ENCODE results near the gene ARHGAP45.

Gene ARHGAP45

DNA sequence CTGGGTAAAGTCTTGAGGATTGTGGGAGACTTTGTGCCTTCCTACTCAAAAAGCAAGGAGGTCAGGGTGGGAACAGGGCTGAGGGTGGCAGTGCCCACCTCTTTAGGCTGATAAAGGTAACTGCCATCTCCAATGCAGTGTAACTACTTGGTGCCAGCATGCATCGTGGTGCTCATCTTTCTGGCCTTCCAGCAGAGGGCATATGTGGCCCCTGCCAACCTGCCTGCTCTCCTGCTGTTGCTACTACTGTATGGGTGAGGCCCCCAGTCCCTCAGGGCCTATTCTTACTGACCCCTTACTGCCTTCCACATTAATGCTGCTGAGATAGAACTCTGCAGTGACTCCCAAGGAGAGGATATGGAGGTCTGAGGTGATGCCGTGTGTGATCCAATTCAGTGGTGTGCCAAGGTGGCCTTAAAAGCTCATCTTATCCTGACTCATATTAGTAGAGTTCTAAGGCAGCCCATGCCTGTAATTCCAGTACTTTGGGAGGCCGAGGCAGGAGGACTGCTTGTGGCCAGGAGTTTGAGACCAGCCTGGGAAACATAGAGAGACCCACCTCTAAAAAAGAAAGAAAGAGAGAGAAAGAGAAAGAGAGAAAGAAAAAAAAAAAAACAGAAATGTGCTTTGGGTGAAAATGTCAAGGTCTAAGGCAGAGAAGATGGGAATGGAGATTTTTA, 9.7 kb upstream of the ARHGAP45 start:
- DNase-seq, result no peak

DNA sequence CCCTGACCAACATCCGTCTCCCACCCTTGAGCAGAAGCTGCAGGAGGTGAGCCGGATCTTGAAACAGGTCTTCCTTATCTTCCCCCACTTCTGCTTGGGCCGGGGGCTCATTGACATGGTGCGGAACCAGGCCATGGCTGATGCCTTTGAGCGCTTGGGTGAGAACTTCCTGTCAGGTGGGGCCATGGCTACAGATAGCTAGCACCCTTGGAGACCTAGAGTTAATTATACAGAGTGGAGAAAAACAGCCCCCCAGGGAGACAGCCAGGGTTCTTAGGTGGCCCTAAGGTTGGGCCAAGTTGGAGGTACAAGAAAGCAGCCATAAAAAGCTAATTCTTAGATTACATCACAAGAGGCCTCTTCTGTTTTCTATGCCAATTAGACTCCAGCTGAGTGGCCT, 8.9 kb upstream of the ARHGAP45 start:
- DNase-seq, result no peak

DNA sequence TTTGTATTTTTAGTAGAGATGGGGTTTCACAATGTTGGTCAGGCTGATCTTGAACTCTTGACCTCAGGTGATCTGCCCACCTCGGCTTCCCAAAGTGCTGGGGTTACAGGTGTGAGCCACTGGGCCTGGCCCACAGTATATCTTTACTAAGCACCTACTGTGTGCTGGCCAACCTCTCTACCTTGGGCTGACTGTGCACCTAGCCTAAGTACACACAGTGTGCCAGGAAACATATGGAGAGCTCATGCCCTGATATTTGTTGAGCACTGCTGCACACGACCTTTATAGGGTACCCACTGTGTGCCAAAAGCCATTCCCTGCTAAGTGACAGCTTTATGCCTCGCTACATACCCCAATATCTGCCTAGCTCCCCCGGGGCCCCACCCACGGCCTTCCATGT, 6.3 kb upstream of the ARHGAP45 start:
- DNase-seq, result no peak

DNA sequence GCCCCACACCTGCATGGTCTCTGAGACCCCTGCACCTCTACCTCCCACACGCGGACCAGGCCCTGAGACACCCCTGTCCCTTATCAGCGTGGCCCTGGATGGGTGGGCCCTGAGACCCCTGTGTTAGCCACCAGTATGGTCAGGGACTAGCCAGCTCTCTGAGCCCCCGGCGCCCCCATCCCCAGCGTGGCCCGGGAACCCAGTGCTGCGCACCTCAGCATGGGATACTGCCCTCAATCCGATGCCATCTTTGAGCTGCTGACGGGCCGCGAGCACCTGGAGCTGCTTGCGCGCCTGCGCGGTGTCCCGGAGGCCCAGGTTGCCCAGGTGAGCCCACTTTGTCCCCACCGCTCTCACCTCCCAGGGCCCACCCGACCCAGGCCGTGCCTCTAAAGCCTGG, 5.0 kb upstream of the ARHGAP45 start:
- no peak for DNase-seq

DNA sequence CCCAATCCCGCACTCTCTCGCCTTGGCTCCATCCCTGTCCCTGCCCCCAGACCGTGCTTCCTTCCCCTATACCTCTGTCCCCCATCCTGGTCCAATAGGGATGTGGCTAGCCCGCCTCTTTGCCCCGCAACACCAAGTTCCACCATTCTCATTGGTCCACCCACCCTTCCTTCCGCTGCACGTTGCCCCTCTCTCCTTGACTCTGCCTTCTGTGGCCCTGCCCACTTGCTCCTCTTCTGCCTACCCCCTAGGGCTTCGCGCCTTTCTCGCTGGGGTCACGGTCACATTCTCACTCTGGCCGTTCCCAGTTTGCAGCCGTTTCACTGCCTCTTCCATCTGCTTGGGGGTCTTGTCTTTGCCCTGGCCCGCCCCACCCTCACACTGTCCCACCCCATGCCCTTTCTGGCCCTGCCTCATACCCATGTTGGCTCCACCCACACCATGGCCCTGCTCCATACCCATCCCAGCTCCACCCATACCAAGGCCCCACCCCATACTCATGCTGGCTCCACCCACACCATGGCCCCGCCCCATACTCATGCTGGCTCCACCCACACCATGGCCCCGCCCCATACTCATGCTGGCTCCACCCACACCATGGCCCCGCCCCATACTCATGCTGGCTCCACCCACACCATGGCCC, 4.5 kb upstream of the ARHGAP45 start:
- DNase-seq, result peak in 1 of 2 donors; percentile 49

DNA sequence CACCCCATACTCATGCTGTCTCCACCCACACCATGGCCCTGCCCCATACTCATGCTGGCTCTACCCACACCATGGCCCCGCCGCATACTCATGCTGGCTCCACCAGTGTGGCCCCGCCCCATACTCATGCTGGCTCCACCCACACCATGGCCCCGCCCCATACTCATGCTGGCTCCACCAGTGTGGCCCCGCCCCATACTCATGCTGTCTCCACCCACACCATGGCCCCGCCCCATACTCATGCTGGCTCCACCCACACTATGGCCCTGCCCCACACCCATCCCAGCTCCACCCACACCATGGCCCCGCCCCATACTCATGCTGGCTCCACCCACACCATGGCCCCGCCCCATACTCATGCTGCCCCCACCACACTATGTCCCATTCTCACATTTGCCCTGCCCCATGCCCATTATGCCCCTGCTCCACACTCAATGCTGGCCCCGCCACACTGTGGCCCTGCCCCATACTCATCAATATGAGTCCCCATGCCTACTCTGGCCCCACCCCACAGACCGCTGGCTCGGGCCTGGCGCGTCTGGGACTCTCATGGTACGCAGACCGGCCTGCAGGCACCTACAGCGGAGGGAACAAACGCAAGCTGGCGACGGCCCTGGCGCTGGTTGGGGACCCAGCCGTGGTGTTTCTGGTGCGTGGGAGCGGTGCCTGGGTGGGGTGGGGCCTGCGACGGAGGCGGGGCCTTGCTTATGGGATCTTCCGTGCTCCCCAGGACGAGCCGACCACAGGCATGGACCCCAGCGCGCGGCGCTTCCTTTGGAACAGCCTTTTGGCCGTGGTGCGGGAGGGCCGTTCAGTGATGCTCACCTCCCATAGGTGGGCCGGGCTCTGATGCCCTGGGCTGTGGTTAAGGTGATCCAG, 3.7 kb upstream of the ARHGAP45 start:
- peak in 1 of 2 donors; percentile 64 for DNase-seq

DNA sequence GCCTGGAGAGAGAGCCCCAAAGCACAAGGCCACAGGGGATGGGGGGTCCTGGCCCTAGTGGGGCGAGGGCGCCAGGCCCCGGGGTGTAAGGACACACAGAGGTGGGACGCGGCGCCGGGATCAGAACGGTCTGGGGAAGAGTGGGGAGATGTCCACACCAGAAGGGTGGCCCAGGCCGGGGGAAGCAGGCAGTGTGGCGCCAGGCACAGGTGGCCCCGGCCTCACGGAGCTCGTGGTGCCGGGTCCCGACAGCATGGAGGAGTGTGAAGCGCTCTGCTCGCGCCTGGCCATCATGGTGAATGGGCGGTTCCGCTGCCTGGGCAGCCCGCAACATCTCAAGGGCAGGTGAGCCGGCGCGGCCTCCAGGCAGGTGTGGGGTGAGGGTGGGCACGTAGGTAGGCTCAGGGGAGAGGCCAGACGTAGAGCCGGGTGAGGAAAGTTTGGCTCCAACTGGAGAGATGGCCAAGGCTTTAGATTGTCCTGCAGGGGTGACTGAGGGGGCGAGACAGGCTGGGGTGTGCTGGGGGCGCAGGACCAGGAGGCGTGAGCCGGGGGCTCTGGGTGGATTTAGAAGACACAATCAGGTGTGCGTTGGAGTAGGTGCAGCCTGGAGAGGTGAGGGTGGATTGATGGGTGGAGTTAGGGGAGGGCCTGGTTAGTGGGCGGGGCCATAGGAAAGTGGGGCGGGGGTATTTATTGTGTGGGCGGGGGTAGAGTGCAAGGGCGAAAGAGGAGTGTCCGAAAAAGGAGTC, 2.9 kb upstream of the ARHGAP45 start:
- DNase-seq, result no peak

DNA sequence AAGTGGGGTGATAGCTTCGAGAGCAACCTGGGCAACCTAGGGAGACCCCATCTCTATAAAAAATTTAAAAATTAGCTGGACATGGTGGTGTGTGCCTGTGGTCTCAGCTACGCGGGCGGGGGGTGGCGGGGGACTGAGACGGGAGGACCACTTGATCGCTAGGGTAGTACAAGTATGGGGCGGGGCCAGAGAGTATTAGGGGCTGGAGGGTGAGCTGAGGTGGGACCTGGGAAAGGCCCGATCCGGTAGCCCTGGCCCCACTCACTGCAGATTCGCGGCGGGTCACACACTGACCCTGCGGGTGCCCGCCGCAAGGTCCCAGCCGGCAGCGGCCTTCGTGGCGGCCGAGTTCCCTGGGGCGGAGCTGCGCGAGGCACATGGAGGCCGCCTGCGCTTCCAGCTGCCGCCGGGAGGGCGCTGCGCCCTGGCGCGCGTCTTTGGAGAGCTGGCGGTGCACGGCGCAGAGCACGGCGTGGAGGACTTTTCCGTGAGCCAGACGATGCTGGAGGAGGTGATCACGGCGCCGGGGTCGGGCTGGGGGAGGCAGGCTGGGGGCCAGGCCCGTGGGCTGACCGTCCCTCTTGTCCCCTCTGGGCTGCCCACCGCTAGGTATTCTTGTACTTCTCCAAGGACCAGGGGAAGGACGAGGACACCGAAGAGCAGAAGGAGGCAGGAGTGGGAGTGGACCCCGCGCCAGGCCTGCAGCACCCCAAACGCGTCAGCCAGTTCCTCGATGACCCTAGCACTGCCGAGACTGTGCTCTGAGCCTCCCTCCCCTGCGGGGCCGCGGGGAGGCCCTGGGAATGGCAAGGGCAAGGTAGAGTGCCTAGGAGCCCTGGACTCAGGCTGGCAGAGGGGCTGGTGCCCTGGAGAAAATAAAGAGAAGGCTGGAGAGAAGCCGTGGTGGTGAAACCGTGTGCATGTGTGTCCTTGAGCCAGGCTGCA, 2.0 kb upstream of the ARHGAP45 start:
- peak; percentile 66 to 71 for DNase-seq

DNA sequence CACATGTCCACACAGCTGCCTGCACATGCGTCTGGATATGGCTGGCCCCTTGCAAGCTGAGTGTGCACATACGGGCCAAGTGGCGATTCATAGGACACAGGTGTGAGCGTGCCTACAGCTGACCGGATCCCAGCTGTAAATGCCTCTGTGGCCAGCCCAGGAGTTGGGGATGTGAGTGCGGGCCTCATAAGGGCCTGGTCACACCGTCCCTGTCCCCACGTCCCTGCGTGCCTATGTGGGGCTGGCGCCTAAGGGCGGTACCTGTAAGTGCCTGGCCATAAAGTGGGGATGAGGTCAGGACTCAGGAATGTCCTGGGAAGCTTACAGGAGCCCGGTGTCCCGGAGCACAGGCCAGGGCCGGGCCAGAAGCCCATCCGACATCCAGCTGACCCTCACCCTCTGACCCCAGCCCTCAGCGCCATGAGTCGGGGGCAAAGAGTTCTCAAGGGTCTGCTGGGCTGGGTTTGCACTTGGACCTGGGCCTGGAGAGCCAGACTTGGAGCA, 1.3 kb upstream of the ARHGAP45 start:
- DNase-seq, result no peak

DNA sequence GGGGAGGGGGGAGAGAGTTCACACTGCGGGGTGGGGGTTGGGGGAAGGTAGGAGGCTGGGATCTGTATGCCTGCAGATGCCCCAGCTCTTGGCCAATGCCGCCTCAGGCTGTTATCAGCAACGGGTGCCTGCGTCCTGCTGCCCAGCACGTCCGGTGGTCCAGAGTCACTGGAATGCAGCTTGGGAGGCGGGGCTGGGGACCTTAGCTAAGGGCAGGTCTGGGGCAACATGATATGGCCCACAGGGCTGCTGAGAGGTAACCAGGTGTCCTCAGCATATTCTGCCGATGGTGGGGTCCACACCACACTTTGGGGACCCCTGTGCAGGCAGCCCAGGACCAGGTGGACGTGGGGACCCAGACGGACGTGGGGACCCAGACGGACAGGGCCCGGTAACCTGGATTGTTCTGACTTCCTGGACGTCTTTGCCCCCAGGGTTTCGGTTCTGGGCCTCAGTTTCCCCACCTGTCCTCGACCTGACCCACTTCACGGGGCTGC, 668 bp upstream of the ARHGAP45 start:
- no peak for DNase-seq

DNA sequence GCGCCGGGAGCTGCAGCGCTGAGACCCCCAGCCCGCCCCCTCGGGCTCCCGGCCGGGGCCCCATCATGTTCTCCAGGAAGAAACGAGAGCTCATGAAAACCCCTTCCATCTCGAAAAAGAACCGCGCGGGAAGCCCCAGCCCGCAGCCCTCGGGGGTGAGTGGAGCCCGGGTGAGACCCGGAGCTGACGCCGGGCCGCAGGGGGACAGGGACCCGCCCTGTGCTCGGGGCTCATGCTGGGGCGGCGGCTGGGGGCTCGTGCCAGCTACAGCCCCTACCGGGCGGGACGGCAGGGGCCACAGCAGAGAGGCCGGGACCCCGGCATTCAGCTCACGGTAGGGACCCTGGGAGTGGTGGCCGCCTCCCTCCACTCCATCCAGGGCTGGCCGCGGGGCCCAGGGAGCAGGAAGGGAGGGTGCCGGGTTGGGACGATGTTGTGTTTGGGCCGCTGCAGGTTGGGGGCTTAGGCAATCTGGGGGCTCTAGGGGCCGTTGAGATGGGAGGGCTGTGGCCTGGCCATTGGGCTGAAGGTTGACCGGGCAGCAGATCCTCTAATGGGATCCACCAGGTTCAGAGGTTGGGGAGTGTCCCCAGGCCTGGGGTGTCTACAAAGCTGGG, 482 bp downstream of the ARHGAP45 start:
- no peak for DNase-seq

DNA sequence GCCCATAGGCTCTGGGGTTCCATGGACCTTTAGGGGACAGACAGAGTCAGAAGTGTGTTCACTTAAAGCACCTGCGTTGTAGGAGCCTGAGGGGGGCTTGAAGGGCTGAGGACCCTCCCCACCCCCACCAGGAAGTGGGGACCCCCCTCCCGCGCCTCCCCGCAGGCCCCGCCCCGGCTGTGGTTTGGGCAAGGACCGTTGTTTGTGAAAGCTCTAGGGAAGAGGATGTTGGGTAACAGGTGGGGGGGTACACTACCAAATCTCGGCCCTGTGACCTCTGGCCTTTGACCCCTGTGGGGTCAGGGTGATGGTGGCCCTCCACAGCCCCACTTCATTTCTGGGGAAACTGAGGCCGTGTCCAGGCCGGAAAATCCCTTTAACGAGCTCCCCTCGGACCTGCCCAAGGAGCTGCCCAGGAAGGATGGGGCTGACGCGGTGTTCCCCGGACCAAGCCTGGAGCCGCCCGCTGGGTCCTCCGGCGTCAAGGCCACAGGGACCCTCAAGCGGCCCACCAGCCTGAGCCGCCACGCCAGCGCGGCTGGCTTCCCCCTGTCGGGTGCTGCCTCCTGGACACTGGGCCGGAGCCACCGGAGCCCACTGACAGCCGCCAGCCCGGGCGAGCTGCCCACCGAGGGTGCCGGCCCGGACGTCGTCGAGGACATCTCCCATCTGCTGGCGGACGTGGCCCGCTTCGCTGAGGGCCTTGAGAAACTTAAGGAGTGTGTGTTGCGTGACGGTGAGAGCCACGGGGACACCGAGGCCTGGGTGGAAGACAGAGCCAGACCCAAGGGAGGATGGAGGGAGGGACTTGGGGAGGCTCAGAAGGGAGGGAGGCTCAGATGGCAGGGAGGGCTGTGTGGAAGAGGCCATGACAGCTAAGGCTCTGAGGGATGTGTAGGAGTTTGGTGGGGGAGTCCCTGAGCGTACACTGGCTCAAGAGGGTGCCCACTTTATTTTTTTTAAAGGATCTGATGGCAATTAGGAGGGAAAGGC, 1.3 kb downstream of the ARHGAP45 start:
- DNase-seq, result no peak

DNA sequence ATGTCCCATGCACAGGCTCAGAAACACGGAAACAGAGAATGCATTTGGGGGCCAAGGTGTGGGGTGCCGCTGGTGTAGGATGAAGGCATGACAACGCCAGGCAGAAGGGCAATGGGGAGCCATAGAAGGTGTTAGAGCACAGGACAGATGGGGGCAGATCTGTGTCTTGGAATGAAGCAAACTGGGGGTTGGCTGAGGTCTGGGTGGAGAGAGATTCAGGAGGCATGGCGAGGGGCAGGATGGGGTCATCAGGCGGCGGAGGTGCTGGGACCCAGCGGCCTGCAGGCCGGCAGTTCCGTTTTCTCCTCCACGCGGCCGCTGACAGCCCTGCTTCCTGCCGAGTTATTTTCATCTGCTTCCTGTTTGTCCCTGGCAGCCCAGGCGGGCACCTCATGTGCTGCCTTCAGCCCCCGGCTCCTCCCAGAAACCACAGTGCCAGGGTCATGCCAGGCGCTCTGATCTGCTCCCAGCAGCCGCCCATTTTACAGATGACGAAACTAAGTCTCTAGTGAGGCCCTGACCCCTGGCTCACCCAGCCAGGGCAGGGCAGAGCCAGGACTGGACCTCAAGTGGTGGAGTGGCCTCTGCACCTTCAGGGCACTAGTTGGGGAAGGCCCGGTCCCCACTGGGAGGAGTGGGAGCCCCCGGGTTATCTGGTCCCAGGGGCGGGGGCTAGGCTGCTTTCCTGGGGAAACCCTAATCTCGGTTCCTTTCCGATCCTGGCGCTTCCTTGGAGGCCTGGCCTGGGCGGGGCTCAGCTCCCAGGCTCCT, 2.2 kb downstream of the ARHGAP45 start:
- peak in 1 of 2 donors; percentile 46 for DNase-seq

DNA sequence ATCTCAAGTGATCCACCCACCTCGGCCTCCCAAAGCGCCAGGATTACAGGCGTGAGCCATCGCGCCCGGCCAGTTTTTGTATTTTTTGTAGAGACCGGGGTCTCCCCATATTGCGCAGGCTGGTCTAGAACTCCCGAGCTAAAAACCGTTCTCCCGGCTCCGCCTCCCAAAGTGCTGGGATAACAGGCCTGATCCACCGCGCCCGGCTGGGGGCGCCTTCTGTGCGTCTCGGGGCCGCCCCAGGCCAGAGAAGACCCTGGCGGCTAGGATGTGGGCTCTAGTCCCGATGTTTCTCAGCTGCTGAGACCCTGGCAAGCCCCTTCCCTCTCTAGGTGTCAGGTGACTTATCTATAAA, 3.6 kb downstream of the ARHGAP45 start:
- no peak for DNase-seq

DNA sequence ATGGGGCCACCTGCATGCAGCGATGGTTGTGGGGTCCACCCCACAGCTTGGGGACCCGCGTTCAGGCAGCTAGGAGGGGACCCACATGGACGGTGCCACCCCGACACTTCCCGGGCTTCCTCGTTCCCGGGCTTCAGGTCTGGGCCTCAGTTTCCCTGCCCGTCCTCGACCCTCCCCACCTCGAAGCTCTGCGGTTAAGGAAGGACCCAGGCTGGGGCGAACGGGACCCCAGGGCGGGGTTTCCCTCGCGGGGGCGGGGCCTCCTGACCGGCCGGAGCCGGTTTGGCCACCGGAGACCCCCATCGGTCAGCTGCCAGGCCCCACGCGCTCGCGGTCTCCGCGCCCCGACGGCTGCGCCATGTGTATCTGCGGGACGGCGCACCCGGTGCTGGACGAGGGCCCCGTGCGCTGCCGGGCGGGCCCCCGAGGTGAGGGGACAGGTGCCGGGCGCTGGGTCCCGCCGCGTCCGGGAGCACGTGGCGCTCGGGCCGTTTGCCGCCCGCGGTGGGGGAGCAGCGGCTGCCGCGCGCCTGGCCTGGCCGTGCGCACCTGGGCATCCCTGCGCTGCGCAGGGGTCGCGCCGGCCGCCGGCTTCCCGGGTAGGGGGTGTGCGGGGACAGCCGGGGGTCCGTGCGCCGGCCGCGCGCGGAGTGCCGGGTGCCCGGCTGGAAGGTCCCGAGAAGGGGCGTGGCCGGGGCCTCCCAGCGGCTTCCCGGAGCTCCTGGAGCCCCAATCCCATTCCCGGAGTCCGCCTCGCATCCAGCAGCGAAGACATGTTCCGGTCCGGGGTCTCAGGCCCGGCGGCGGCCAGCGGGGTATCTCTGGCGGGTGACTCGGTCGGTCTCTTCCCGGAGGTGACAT, 4.2 kb downstream of the ARHGAP45 start:
- no peak for DNase-seq

DNA sequence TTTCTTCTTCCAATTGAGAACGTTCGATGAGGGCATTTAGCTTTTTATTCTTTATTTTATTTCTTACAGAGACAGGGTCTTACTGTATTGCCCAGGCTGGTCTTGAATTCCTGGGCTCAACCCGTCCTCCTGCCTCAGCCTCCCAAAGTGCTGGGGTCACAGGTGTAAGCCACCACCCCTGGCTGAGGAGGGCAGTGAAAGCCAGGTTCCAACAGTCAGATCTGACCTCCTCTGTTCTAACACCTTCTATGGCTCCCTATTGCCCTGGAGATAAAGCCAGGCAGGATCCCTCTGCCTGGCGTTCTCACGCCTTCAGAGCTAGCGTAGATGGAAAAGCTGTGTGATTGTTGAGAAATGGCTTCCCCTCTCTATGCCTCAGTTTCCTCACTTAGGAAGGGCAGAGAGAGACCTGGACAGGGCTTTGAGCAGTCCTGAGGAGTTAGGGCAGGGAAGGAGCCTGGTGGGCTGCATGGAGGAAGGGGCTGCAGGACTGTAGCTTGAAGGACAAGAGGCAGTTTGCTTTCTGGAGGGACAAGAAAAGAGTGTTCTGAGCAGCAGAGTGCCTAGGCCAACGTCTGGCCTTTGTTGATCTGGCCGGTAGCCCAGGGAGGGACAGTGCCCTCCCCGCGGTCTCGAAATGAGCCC, 5.5 kb downstream of the ARHGAP45 start:
- DNase-seq, result no peak
